GM21825 (cell line): ENCODE measurements around the gene POU5F1.
"Not testable (repeated sequence)": the region's sequence is repeated elsewhere in the genome, so short reads cannot be mapped to it uniquely, and the experiment has no call there.

Experiments
- ATAC-seq: cut with Tn5 transposase; IDR thresholded peaks from one replicate; pipeline ENCODE4 v1.9.1; 2021; ENCODE audit warnings: mild to moderate bottlenecking, moderate library complexity; ENCODE audit not compliant: unreplicated experiment

POU5F1 gene

GRCh38 chr6:31170600-31170881, at the start of gene POU5F1:
TSS of gene POU5F1 (minus strand) at chr6:31170682. CDS start at chr6:31170620, 62 bp downstream.
- no peak for ATAC-seq

- ATAC-seq = no peak
Observed at GRCh38 chr6:31216208-31216898, 45.9 kb upstream of the POU5F1 start.

GRCh38 chr6:31215216-31215615, 44.7 kb upstream of the POU5F1 start:
- not testable (repeated sequence) for ATAC-seq

GRCh38 chr6:31214516-31214915, 44.0 kb upstream of the POU5F1 start:
- ATAC-seq = no peak

- ATAC-seq = no peak
Observed at GRCh38 chr6:31210741-31211532, 40.5 kb upstream of the POU5F1 start.

- ATAC-seq = no peak
Observed at GRCh38 chr6:31210123-31210522, 39.6 kb upstream of the POU5F1 start.

- no peak for ATAC-seq
Observed at GRCh38 chr6:31209137-31209536, 38.7 kb upstream of the POU5F1 start.

- no peak for ATAC-seq
Observed at GRCh38 chr6:31208506-31208905, 38.0 kb upstream of the POU5F1 start.

- ATAC-seq = no peak
Observed at GRCh38 chr6:31205638-31206037, 35.2 kb upstream of the POU5F1 start.

GRCh38 chr6:31204751-31205145, 34.3 kb upstream of the POU5F1 start:
- ATAC-seq = no peak

- ATAC-seq = peak; percentile 51
Observed at GRCh38 chr6:31203345-31203979, 33.0 kb upstream of the POU5F1 start.

- no peak for ATAC-seq
Observed at GRCh38 chr6:31202259-31203166, 32.0 kb upstream of the POU5F1 start.

- ATAC-seq = not testable (repeated sequence)
Observed at GRCh38 chr6:31199105-31199452, 28.6 kb upstream of the POU5F1 start.

GRCh38 chr6:31197559-31198305, 27.2 kb upstream of the POU5F1 start:
- ATAC-seq = peak; percentile 64

- not testable (repeated sequence) for ATAC-seq
Observed at GRCh38 chr6:31196251-31197022, 26.0 kb upstream of the POU5F1 start.

GRCh38 chr6:31195308-31195979, 25.0 kb upstream of the POU5F1 start:
- not testable (repeated sequence) for ATAC-seq

GRCh38 chr6:31194061-31194834, 23.8 kb upstream of the POU5F1 start:
- no peak for ATAC-seq

GRCh38 chr6:31193206-31193605, 22.7 kb upstream of the POU5F1 start:
- ATAC-seq = no peak
